Stimulated activated CD8-positive, alpha-beta memory T cell treated with anti-CD3 and anti-CD28 coated beads, Interleukin-2, amount 100 ng/mL, for 48 hours (primary cell): ENCODE measurements around the gene PCK1.
"Not testable (repeated sequence)": the region's sequence is repeated elsewhere in the genome, so short reads cannot be mapped to it uniquely, and the experiment has no call there.

Experiments used
- DNase-seq, 2 donors: peaks; one replicate each; pipeline ENCODE4 v3.0.0-alpha.2; 2020; ENCODE audit warnings: low read depth in 2 of 2

The PCK1 gene

DNA sequence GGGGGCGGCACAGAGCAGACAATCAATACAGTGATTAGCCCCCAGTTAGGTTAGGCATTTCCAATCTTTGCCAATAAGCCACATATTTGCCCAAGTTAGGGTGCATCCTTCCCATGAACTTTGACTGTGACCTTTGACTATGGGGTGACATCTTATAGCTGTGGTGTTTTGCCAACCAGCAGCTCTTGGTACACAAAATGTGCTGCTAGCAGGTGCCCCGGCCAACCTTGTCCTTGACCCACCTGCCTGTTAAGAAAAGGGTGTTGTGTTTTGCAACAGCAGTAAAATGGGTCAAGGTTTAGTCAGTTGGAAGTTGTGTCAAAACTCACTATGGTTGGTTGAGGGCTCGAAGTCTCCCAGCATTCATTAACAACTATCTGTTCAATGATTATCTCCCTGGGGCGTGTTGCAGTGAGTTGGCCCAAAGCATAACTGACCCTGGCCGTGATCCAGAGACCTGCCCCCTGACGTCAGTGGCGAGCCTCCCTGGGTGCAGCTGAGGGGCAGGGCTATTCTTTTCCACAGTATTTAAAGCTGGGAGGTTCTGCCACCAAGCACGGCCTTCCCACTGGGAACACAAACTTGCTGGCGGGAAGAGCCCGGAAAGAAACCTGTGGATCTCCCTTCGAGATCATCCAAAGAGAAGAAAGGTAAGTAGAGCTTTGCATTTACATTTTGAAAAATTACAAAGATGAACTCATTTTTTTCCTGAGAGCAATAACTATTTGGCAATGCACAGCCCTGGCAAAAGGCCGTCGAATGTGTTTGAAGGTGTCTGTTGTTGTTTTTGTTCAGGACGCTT lies at the start of gene PCK1:
Gene PCK1 (plus strand): TSS at position 557 of the 802 bp plus-strand sequence. CDS start 302 bp downstream, outside the sequence.
- no peak for DNase-seq

DNA sequence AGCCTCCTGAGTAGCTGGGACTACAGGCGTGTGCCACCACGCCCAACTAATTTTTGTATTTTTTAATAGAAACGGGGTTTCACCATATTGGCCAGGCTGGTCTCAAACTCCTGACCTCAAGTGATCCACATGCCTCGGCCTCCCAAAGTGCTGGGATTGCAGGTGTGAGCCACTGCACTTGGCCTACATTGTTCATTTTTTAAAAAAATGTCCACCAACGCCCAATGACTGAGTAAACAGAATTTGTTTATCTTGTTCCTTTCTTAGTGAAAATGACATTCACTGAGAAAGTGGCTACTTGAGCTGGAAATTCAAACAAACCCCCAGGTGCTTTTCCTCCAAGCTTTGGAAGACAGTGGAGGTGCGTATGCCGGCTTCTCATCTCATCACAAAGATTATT lies 49.2 kb upstream of the PCK1 start:
- DNase-seq, result not testable (repeated sequence)

DNA sequence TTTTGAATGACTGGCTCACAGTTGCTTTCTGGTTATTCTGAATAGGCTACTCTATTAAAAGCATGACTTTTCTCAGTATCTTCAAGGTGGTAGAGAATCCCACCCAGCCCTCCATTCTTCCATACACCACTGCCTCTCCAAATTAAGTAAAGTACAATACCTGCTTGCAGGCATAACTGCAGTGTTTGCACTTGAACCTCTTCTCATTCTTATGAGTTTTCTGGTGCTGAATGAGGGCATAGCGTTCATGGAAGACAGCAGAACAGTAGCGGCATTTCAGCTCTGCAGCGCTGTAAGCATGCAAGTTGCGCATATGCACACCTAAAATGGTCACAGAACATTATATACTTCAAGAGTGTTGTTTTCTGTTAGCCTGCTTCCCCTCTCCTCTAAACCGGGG lies 48.5 kb upstream of the PCK1 start:
- no peak for DNase-seq

DNA sequence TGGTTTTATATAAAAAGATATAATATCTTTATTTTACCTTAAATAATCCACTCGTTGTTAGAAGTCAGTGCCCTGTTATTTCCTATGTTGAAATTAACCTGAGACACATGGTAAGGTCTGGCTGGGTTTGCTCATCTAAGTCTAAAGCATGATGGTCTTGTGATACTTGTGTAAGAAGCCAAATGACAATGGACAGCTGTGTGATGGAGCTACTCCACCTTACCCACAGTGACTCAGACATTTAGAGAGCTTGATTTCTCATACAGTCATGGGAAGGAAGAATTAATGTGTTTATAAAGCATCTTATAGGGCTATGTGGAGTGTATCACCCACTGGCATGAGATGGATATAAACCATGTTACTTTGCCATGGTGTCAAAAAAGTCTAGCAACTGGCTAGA lies 47.7 kb upstream of the PCK1 start:
- DNase-seq, result no peak

DNA sequence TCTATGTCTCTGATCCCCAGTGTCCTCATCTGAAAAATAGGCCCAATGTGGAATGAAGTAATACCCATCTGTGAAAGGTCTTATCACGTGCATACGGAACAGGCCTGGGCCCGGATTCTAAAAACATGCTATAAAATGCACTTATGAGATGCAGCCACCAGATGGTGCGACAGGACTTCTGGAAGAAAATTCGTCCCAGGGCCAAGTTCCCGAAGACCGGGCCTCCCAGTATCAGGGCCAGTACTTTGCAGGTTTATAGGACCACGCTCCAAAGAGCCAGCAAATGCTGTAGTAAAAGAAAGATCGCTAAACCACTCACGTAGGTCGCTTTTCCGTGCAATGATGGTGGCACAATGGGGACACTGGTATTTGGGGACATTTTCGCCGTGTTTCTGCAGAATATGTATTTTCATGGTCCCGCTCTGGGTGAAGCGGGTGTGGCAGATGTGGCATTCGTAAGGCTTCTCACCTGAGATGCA lies 46.6 kb upstream of the PCK1 start:
- DNase-seq, result no peak

DNA sequence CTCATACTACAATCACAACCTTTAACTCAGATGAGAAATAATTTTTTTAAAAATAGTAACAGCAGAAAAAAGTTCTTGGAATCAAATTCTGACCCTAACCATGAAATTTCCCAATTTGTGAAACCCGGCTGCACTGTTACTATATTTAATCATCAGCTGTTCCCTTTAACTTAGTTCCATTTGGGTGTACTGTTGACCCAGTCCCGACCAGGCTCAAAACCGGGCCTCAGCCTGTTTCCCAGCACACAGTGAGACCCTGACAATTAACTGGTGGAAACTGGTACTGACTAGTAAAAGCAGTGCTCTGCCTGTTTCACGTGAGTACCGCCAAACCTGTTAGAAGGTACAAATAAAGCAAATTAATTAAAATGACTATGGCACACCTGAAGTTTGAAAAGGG lies 43.0 kb upstream of the PCK1 start:
- DNase-seq, result no peak

DNA sequence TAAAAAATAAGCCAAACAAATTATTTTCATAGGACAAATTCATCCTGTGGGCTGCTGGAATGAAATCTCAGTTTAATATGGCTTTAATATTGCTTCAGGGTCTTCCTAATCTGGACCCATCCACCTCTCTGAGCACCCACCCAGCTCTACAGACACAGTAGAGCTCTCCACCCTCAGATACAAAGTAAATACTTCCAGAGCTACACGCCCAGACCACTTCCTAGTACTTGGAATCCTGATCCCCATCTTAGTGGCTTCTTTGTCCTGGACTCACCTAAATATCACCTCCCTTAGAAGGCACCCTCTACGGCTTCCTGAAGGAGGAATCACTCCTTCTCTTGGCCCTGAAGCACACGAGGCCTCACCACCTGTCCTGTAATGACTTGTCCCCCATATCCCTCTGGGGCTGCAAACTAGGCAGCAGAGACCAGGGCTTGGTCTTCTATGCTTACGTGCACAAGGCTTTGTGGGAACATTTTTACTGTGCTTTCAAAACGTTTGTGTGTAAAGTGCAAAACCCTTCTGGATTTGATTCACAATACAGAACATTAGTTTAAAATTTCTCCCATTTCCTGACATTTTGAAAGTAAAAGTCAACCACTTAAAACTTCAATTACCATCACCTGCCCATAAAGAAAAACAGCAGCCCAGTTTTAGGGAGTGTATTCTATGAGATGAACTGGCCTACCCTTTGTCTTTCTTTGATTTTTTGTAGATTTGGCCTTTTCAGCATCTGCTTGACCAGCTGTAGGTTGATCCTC lies 38.4 kb upstream of the PCK1 start:
- no peak for DNase-seq

DNA sequence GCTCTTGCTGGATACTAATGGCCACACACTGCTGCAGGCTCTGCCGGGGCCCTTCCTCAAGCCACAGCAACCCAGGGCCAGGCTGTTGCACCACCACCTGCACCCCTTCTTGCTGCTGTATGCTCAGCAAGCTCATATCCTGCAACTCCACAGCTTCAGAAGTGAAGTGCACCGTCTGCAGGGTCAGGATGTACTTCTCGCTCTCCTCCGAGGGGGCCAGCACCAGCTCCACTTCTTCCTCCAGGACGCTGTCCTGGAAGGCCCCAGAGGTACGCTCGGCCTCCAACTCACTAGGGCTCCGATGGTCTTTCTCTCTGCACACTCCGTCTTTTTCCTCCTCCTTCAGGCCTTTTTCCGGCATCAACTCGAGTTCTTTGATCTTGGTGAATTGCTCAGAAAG lies 37.1 kb upstream of the PCK1 start:
- DNase-seq, result no peak

DNA sequence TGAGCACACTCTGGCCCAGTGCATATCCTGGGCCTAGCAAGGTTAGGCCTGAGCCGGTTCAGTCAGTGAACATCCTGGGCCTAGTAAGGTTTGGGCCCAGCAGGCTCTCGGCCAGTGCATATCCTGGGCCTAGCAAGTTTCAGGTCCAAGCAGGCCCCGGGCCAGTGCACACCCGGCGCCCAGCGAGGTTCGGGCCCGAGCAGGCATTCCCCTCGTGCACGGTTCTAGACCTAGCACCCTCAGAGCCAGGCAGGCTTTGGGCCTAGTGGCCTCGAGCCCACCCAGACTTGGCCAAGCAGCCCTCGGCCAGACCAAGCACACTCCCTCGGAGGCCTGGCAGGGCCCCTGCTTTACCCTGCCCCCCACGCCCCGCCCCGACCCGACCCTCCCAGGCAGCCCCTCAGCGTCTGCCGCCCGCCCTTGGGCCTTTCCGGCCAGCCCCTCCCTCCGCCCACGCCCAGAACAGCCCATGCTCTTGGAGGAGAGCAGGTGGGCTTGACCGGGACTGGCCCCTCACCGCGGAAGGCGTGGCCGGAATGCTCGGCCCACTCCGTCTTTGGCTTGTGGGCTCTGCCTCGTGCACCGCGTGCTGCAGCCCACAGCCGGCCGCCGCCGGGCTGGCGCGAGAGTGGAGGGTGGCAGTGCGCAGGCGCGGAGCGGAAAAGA lies 36.3 kb upstream of the PCK1 start, which contains the start of gene CTCFL:
Gene CTCFL (minus strand): TSS at position 630 of the 666 bp plus-strand sequence. CDS start 935 bp downstream, outside the sequence.
- DNase-seq, result no peak

DNA sequence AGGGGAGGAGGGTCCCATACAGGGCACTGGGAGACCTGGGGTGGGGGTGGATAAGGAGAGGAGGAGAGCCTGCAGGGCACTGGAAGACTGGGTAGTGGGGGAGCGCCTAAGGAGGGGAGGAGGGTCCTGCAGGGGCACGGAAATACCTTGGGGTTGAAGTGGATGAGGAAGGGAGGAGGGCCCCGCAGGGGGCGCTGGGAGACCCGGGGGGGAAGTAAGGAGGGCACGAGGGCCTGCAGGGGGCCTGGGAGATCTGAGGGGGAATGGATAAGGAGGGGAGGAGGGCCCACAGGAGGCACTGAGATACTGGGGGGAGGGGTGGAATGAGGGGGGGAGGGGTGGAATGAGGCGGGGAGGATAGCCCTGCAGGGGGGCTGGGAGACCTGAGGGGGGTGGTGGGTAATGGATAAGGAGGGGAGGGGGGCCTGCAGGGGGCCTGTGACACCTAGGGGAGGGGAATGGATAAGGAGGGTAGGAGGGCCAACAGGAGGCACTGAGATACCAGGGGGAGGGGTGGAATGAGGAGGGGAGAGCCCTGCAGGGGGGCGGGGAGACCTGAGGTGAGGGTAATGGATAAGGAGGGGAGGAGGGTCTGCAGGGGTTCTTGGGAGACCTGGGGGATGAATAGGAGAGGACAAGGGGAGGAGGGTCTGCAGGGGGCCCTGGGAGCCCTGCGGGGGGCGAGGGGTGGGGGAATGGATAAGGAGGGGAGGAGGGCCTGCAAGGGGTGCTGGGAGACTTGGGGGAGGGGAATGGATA lies 35.4 kb upstream of the PCK1 start:
- DNase-seq, result no peak

DNA sequence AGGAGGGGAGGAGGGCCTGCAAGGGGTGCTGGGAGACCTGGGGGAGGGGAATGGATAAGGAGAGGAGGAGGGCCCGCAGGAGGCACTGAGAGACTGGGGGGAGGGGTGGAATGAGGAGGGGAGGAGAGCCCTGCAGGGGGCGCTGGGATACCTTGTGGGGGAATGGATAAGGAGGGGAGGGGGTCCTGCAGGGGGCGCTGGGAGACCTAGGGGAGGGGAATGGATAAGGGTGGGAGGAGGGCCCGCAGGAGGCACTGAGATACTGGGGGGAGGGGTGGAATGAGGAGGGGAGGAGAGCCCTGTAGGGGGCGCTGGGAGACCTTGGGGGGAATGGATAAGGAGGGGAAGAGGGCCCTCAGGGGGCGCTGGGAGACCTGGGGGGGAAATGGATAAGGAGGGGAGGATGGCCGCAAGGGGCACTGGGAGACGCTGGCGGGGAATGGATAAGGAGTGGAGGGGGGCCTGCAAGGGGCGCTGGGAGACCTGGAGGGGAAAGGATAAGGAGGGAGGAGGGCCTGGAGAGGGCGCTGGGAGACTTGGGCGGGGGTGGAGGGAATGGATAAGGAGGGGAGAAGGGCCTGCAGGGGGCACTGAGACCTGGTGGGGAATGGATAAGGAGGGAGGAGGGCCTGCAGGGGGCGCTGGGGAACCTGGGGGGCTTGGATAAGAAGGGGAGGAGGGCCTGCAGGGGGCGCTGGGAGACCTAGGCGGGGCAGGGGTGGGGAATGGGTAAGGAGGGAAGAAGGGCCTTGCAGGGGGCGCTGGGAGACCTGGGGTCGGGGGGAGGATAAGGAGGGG lies 34.6 kb upstream of the PCK1 start:
- DNase-seq, result peak; percentile 36 to 48

DNA sequence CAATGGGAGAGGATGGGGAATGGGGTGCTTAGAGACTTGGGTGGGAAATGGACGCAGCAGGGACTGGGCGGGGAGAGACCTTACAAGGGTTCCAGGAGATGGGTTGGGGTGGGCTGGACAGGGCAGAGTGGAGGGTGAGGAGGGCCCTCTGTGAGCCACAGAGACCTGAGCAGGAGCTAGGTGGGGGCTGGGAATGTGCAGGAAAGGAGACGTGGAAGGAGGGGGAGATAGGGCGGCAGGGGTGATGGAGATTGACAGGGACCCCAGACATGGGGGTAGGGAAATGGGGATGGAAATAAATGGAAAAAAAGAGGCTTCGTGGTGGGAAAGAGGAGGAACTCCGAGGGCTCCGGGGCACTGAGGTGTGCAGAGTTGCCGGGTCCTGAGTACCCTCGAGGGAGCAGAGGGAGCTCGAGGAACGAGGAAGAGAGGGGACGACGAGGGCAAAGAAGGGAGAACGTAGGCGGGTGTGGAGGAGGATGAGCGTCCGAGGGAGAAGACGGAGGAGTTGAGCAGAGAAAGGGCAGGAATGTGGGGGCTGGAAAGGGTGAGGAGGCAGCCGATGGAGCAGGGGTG lies 33.9 kb upstream of the PCK1 start:
- no peak for DNase-seq

DNA sequence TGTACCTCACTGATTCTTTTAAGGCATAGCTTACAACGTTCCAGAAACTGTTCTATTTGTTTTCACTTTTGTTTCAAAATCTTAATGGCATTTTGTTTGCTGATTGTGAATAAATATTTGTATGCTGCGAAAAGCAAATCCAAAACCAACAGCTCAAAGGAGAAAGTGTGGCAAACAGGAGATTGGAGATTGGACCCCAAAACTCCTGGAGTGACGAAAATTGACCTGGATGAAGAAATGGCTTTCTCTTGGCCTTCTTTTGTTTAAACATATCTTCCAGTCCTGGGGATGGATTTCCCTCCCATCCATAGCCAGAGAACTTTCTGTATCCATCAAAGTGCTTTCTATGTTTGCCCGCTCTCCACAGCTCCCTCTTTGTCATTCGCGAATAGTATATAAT lies 33.2 kb upstream of the PCK1 start:
- no peak for DNase-seq

DNA sequence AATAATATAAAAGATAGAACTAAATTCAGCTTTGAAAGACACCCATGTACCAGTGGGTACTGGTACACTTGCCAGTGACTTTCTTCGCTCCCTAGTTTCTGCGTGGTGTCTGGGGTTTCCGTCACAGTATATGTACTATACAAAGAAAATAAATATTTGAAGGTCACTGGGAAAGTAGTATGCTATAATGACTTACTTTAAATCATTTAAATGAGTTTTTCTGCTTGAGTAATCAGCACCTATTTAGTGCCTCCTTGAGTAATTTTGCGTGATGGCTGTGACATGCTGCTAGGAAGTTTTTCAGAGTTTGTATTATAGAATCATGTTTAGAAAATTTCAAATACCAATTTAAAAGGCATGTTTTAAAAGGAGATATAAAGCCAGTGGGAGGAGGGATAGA lies 32.8 kb upstream of the PCK1 start:
- DNase-seq, result no peak

DNA sequence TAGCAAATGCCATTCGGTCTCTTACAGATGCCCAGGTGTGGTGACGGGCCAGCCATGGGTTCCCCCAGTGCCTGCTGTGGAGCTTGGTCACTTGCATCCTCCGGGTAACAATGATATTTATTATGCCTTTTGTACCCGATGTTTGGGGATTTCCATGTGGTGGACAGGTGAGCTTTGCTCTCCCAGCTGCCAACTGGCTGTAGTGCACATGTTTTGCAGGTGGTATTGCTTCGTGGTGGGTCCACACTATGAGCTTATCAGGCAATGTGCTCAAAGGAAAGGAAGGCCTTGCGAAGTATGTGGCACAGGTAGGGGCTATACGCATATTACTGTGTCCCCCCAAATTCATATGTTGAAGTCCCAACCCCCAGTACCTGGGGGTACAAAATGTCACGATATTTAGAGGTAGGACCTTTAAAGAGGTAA lies 31.7 kb upstream of the PCK1 start:
- no peak for DNase-seq

DNA sequence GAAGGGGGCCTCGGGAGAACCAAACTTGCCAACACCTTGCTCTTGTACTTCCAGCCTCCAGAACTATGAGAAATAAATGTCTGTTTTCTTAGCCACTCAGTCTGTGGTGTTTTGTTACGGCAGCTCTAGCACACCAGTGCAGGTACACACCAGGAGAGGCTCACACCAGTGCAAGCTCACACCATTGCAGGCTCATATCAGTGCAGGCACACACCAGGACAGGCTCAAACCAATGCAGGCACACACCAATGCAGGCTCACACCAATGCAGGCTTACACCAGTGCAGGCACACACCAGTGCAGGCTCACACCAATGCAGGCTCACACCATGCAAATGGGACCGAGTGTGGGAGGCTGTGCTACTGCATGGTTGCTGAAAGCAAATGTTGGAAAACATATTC lies 31.1 kb upstream of the PCK1 start:
- DNase-seq, result no peak

DNA sequence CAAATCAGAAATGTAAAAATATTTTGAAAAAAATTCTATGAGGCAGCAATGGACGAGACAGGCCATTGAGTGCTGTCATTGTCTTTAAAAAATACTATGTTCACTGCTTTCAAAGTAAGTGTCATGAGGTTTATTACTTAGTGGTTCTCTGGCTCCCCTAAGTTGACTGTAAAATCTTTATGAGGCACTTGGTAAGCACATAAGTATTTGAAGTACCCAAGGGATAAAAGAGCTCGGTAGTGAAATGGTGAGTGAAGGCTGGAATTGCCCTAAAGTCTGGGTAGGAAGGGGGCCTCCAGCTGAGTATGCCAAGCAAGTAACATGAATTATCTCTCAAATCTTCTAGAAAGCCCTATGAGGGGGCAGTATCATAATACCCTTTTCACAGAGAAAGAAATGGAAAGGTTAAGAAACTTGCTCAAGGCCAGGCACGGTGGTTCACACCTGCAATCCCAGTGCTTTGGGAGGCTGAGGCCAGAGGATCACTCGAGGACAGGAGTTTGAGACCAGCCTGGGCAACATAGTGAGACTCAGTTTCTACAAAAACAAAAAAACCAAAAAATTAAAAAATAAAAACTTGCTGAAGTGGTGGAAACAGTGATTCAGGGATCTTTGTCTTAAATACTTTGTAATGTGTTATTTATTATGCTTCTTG lies 30.5 kb upstream of the PCK1 start:
- no peak for DNase-seq

DNA sequence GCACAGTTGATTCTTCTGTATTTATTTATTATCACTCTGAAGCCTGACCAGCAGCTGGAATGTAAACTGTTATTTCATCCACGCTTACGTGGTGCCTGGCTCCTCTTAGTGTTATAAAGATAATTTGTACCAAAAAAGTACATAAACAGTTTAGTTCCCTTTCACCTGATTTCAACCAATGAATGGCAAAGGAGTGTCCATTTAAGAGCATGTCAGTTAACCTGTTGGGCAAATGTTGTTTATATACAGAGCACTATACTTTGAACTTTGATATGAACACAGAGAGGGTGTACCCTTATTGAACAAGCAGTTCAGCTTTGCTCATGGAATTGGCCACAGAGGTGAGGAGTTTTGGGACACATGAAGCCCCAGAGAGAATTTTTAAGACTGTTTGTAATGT lies 28.8 kb upstream of the PCK1 start:
- no peak for DNase-seq

DNA sequence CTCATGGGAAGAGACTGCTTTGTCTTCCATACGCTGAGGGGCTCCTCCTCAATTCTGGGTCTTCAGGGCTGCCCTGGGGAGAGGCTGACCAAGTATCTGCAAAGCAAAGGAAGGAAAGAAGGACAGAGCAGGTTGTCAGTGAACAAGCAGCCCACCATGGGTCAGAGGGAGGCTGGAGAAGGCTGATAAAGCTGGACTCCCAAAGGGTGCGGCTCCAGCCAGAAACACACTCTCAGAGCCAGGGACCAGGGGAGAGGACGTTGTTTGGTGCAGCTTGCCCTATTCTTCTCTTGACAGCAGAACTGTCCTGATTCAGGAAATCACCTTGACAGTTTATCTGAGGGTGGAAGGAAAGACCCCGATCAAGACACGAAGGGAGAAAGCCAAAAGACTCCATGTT lies 25.6 kb upstream of the PCK1 start:
- no peak for DNase-seq

DNA sequence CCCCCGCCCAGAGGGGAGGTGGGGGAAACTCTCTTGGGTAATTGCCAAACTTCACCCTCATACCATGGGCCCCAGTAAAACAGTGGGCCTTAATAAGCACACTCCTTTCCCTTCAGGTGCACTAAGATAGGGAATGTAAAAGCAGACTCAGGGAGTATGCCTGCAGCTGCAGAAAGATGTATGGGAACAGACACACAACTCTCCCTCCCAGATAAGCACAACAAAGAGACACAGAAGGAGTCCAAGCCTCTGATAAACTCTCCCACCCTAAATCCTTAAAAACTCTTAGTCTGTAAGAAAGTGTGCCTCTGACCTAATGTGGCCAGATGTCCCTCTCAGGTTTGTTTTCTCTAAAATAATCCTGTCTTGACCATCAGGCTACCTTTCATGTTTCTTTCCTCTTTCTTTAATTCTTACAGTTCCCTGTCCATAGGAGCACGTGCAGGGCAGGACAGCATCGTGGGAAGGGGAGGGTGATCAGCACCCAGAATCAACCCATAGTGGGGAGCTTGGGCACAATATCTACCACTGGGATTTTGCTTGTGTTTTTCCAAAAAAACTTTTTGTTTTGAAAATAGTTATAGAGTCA lies 24.7 kb upstream of the PCK1 start:
- no peak for DNase-seq
